ENCODE measurements around the gene METTL8. TPM values are rescaled to one million over a fixed set of nuclear protein-coding genes. Genes with fewer than 3 reads are reported as not detected.

The METTL8 gene
- polyA plus RNA-seq, 2 of the 4 experiments (the other 2 are of a cell fraction), result 21.8 to 58.3 TPM

- H3K4me3 ChIP-seq, result no peak overlapping the region
- no peak for ATAC-seq
- H3K27ac ChIP-seq, result no peak overlapping the region
- ChIA-PET CTCF (interaction anchor here (1.0 kb wide), 1 partner anchor 82 kb away, joined by 3 read pairs; no protein-coding TSS in a partner anchor), POLR2A (interaction anchor here (0.5 kb wide), 1 partner anchor 53 kb away, joined by 4 read pairs; no protein-coding TSS in a partner anchor)
- WGBS (ENCODE audit: missing lambda C conversion rate), result 76% methylated on average over 1 of the region's 1 CpG
- no peak for TF ChIP-seq KDM1A (IDR thresholded peaks at IDR 0.05; ENCODE audit: low read depth)
- TF ChIP-seq NFE2L2 (conservative IDR thresholded peaks at IDR 0.05; ENCODE audit: low read length), result no peak
- TF ChIP-seq HES2 (IDR thresholded peaks at IDR 0.05), result no peak
- TF ChIP-seq BCL3 (IDR thresholded peaks at IDR 0.05), result no peak
- no peak for TF ChIP-seq EP300 (IDR thresholded peaks at IDR 0.05)
- no peak for TF ChIP-seq CBX2 (IDR thresholded peaks at IDR 0.05; ENCODE audit: borderline replicate concordance, low read depth)
- no peak for TF ChIP-seq HOXB5 (CRISPR knock-in tag; IDR thresholded peaks at IDR 0.05)
- no peak for TF ChIP-seq MAX (IDR thresholded peaks at IDR 0.05)
- no peak for TF ChIP-seq CHD2 (IDR thresholded peaks at IDR 0.05; ENCODE audit: low read length, partially characterized antibody)
- no peak for TF ChIP-seq RCOR1 (IDR thresholded peaks at IDR 0.05; ENCODE audit: low read depth, low read length)
- TF ChIP-seq SMC3 (IDR thresholded peaks at IDR 0.05), result no peak
- no peak for TF ChIP-seq ZSCAN20 (CRISPR knock-in tag; IDR thresholded peaks at IDR 0.05)
- H3K4me2 ChIP-seq, result no peak overlapping the region
- no peaks in the 10 kb centered on the region for H3K4me1 ChIP-seq
- no peak for FAIRE-seq
- no peaks in the 10 kb centered on the region for H3K9me3 ChIP-seq
- no peak for DNase-seq (ENCODE audit: low read depth in 1 of 2, low spot score in 1 of 2)
Measured at GRCh38 chr2:171475979-171476378, 42.2 kb upstream of the METTL8 start.

- ATAC-seq, result no peak
- Histone ChIP-seq H3K27ac (no peak overlapping the region), H3K9me3 (no peaks in the 10 kb centered on the region), H3K4me3 (no peak overlapping the region), H3K4me1 (no peaks in the 10 kb centered on the region), H3K4me2 (no peak overlapping the region)
- no peak for DNase-seq (ENCODE audit: low read depth in 1 of 2, low spot score in 1 of 2)
- ChIA-PET POLR2A (no interaction called here), CTCF (interaction anchor here (0.9 kb wide), 1 partner anchor 703 kb away, joined by 3 read pairs; no protein-coding TSS in a partner anchor)
- TF ChIP-seq CHD2 (IDR thresholded peaks at IDR 0.05; ENCODE audit: low read length, partially characterized antibody), result no peak
- peak; percentile 16 for TF ChIP-seq MAFK (IDR thresholded peaks at IDR 0.05; ENCODE audit: partially characterized antibody)
- 93% methylated on average over 5 of the region's 5 CpGs for WGBS (ENCODE audit: missing lambda C conversion rate)
- no peak for FAIRE-seq
Measured at GRCh38 chr2:171470129-171470528, 36.3 kb upstream of the METTL8 start.

- POLR2A ChIA-PET, result no interaction called here
- no peak overlapping the region for H3K27ac ChIP-seq
- no peak for FAIRE-seq
Measured at GRCh38 chr2:171469176-171469575, 35.4 kb upstream of the METTL8 start.

More at GRCh38 chr2:171469176-171469575, 35.4 kb upstream of the METTL8 start:
- DNase-seq (ENCODE audit: low read depth in 1 of 2, low spot score in 1 of 2), result no peak
- no peak overlapping the region for H3K4me3 ChIP-seq
- no peaks in the 10 kb centered on the region for H3K4me1 ChIP-seq
- H3K9me3 ChIP-seq, result no peaks in the 10 kb centered on the region
- TF ChIP-seq HES2 (IDR thresholded peaks at IDR 0.05), result no peak
- no peak for TF ChIP-seq CHD2 (IDR thresholded peaks at IDR 0.05; ENCODE audit: low read length, partially characterized antibody)
- no peak for TF ChIP-seq CBX8 (IDR thresholded peaks at IDR 0.05)
- no peak for TF ChIP-seq NFE2L2 (conservative IDR thresholded peaks at IDR 0.05; ENCODE audit: low read length)
- TF ChIP-seq HOXB13 (CRISPR knock-in tag; IDR thresholded peaks at IDR 0.05; ENCODE audit: low read depth), result no peak
- TF ChIP-seq MAX (IDR thresholded peaks at IDR 0.05), result no peak
- TF ChIP-seq NPAS2 (CRISPR knock-in tag; IDR thresholded peaks at IDR 0.05; ENCODE audit: borderline replicate concordance), result no peak
- no peak for TF ChIP-seq REST (IDR thresholded peaks at IDR 0.05)
- TF ChIP-seq RNF2 (IDR thresholded peaks at IDR 0.05; ENCODE audit: borderline replicate concordance, low read depth), result no peak
- no peak for TF ChIP-seq JUNB (IDR thresholded peaks at IDR 0.05)
- TF ChIP-seq ZNF302 (CRISPR knock-in tag; IDR thresholded peaks at IDR 0.05), result no peak
- no peak for TF ChIP-seq RFX5 (IDR thresholded peaks at IDR 0.05)
- TF ChIP-seq BHLHE40 (IDR thresholded peaks at IDR 0.05; ENCODE audit: low read depth, low read length), result no peak
- no peak for TF ChIP-seq ZFP36 (IDR thresholded peaks at IDR 0.05; ENCODE audit: borderline replicate concordance, partially characterized antibody)
- no peak for TF ChIP-seq BCL3 (IDR thresholded peaks at IDR 0.05)
- ATAC-seq, result no peak
- CTCF ChIA-PET, result interaction anchor here (0.9 kb wide), 1 partner anchor 703 kb away, joined by 3 read pairs; no protein-coding TSS in a partner anchor
- H3K4me2 ChIP-seq, result no peak overlapping the region
- WGBS (ENCODE audit: missing lambda C conversion rate), result 94% methylated on average over 4 of the region's 4 CpGs

Data from A549 (cell line).